Endothelial cell of umbilical vein (primary cell): Measurements from ENCODE around the gene BACH2. TPM values are rescaled to one million over a fixed set of nuclear protein-coding genes. Genes with fewer than 3 reads are reported as not detected.

Experiments used
- BruUV-seq: library from RNA; stranded (reverse); fragments of 400-500 nt; replicated peaks from 2 replicates; lab custom pipeline; 2021; lab: Mats Ljungman, UMichigan
- CTCF ChIA-PET: fragments of 300-600, 350-600 bp; sonication (Branson Sonifier 250); formaldehyde crosslinking; loops from one replicate; lab custom pipeline; 2021; ENCODE audit warnings: antibody characterized with exemption, inconsistent platforms; lab: Charles Lee
- POLR2A ChIA-PET: fragments of 300-600, 350-600 bp; sonication (Branson Sonifier 250); formaldehyde crosslinking; loops from one replicate; lab custom pipeline; 2021; ENCODE audit warnings: antibody characterized with exemption, inconsistent platforms; lab: Charles Lee
- DNase-seq: peaks from one replicate; pipeline ENCODE4 v3.0.0-alpha.2; 2011; ENCODE audit warnings: low read depth, low spot score
- FAIRE-seq: peaks from 2 replicates; lab custom pipeline; 2011; peaks lifted over from hg19 to GRCh38; lab: Jason Lieb, UNC
- H2AFZ ChIP-seq: 2 replicates; pipeline ENCODE4 v1.6.0; 2012; ENCODE audit warnings: low read depth, low read length, control low read depth, inconsistent platforms
- H3K27ac ChIP-seq: 2 replicates; pipeline ENCODE4 v1.5.1; 2011; ENCODE audit warnings: low read depth, mild to moderate bottlenecking, control low read depth, low read length, moderate library complexity; ENCODE audit not compliant: insufficient read depth
- H3K27me3 ChIP-seq, 2 experiments: 2 replicates each; pipeline versions ENCODE4 v1.6.0 to v1.6.1; 2011; ENCODE audit warnings: low read length in 2 of 2, mixed read lengths in 1 of 2; ENCODE audit not compliant: control insufficient read depth in 2 of 2, insufficient read depth in 2 of 2
- H3K36me3 ChIP-seq, 2 experiments: 2 replicates in 1 of 2; 3 replicates in 1 of 2; pipeline ENCODE4 v1.5.1; 2011; ENCODE audit warnings: low read length in 2 of 2, mild to moderate bottlenecking in 1 of 2, moderate library complexity in 1 of 2; ENCODE audit not compliant: control insufficient read depth in 2 of 2, insufficient read depth in 2 of 2; ENCODE audit errors: extremely low read depth in 1 of 2
- H3K4me1 ChIP-seq: 3 replicates; pipeline ENCODE4 v1.5.1; 2011; ENCODE audit warnings: mild to moderate bottlenecking, low read length; ENCODE audit not compliant: control insufficient read depth, insufficient read depth; ENCODE audit errors: extremely low read depth
- H3K4me2 ChIP-seq: 2 replicates; pipeline ENCODE4 v1.6.1; 2011; ENCODE audit warnings: low read length, control low read depth, mixed read lengths; ENCODE audit not compliant: insufficient read depth
- H3K4me3 ChIP-seq, 3 experiments: fragments of 200-600 bp in 1 of 3; sonication (generic), shearing (Covaris generic) in 1 of 3; replicated peaks in 1 of 3; 2 replicates each; pipeline ENCODE4 v1.5.1; 2011 to 2016; ENCODE audit warnings: control low read depth in 3 of 3, low read length in 3 of 3, mild to moderate bottlenecking in 2 of 3, inconsistent platforms in 1 of 3, low read depth in 1 of 3, moderate library complexity in 1 of 3; ENCODE audit not compliant: insufficient read depth in 1 of 3
- H3K79me2 ChIP-seq: 2 replicates; pipeline ENCODE4 v1.6.0; 2012; ENCODE audit warnings: low read length, inconsistent platforms; ENCODE audit not compliant: control insufficient read depth, insufficient read depth
- H3K9ac ChIP-seq: replicated peaks from 2 replicates; pipeline ENCODE3; 2011; ENCODE audit warnings: low read length, control low read depth; ENCODE audit not compliant: insufficient read depth; ENCODE audit errors: extremely low read depth
- H3K9me1 ChIP-seq: replicated peaks from 3 replicates; pipeline ENCODE4 v1.6.0; 2011; ENCODE audit warnings: mild to moderate bottlenecking, low read length; ENCODE audit not compliant: control insufficient read depth, insufficient read depth; ENCODE audit errors: extremely low read depth
- H3K9me3 ChIP-seq: replicated peaks from 2 replicates; pipeline ENCODE4 v1.5.1; 2012; ENCODE audit warnings: low read length, inconsistent platforms; ENCODE audit not compliant: control insufficient read depth, insufficient read depth
- H4K20me1 ChIP-seq: replicated peaks from 2 replicates; pipeline ENCODE3; 2011; ENCODE audit warnings: mild to moderate bottlenecking, low read length; ENCODE audit not compliant: control insufficient read depth, insufficient read depth; ENCODE audit errors: extremely low read depth
- EZH2 ChIP-seq: IDR thresholded peaks from 2 replicates; pipeline ENCODE4 v1.6.1; 2012; ENCODE audit warnings: borderline replicate concordance, low read depth, mild to moderate bottlenecking, moderate library complexity, low read length, inconsistent platforms; ENCODE audit not compliant: severe bottlenecking
- FOS ChIP-seq: IDR thresholded peaks from 2 replicates; pipeline ENCODE4 v1.6.1; 2011; ENCODE audit warnings: mild to moderate bottlenecking, low read length, moderate library complexity, borderline replicate concordance; ENCODE audit not compliant: insufficient read depth
- GATA2 ChIP-seq: IDR thresholded peaks from 2 replicates; pipeline ENCODE4 v1.7.0; 2011; ENCODE audit warnings: low read depth, mild to moderate bottlenecking, moderate library complexity, mixed read lengths, low read length; ENCODE audit not compliant: insufficient read length, insufficient read depth
- JUN ChIP-seq: IDR thresholded peaks from 2 replicates; pipeline ENCODE4 v1.6.1; 2011; ENCODE audit warnings: borderline replicate concordance, low read depth; ENCODE audit not compliant: insufficient read length, insufficient read depth
- MYC ChIP-seq: IDR thresholded peaks from one replicate; pipeline ENCODE4 v1.6.1; 2011; ENCODE audit warnings: mild to moderate bottlenecking, low read depth, low read length
- POLR2A ChIP-seq: IDR thresholded peaks from 2 replicates; pipeline ENCODE4 v1.6.1; 2012; ENCODE audit warnings: low read depth, mild to moderate bottlenecking, control low read depth, low read length
- POLR2AphosphoS5 ChIP-seq: IDR thresholded peaks from 2 replicates; pipeline ENCODE4 v1.6.1; 2012; ENCODE audit warnings: low read depth, mild to moderate bottlenecking, control low read depth, low read length, moderate library complexity; ENCODE audit not compliant: insufficient read depth
- dilution Hi-C: fragments of 300-500 bp; cut with MboI; formaldehyde crosslinking; loops from one replicate; pipeline ENCODE4 v1.15.0; 2019; ENCODE audit warnings: low sequenced_read_pairs; ENCODE audit not compliant: extremely low pct_ligation_motif_present
- intact Hi-C: fragments of 100-400 bp; cut with micrococcal nuclease; formaldehyde crosslinking; loops from one replicate; pipeline ENCODE4 v1.10.0; 2022
- polyA plus RNA-seq, 4 experiments: library from polyadenylated mRNA; depleted of rRNA in 3 of 4; stranded (reverse) in 3 of 4; unstranded in 1 of 4; fragments of >200 nt; gene quantifications; 2 replicates each; pipeline versions ENCODE4 v1.2.1 to v1.2.3, GENCODE V29; 2011 to 2012; ENCODE audit warnings: missing spikeins in 1 of 4
- total RNA-seq: library from RNA; stranded (reverse); gene quantifications from 2 replicates; pipeline ENCODE4 v1.2.3, GENCODE V29; 2021
- TF ChIP-seq, protein P1 (sequence below), 2 donors: IDR thresholded peaks; 1 replicate in 1 of 2; 2 replicates in 1 of 2; pipeline ENCODE4 v1.5.1; 2011; ENCODE audit warnings: low read length in 2 of 2, mild to moderate bottlenecking in 2 of 2, moderate library complexity in 2 of 2, control low read depth in 1 of 2, inconsistent platforms in 1 of 2, low read depth in 1 of 2; ENCODE audit not compliant: insufficient read depth in 1 of 2; ENCODE audit errors: extremely low read depth in 1 of 2
- TF ChIP-seq, protein P2 (sequence below): IDR thresholded peaks from 2 replicates; pipeline ENCODE4 v1.6.1; 2011; ENCODE audit not compliant: insufficient read depth, insufficient read length

BACH2 gene
- total and polyA plus RNA-seq, 2 donors (not counting 3 experiments of a cell fraction or from before 2014, with no cell fraction given): 1.7 to 5.6 TPM

DNA sequence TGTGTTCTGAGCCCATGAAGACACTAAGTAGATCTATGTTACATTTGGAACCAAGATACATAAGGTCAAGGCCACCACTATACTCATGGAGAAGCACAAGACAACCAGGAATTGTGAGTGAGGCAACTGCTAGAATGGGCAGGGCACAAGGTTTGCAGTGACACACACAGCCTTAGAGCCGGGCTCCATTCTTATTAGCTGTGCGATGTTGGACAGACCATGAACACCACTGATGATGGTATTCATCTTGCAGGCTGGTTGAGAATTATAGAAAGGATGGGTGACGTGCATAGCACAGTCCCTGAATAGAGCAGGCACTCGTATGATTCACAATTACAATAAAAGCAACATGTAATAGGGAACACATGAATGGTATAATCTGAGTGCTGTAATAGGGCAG lies 229.9 kb downstream of the BACH2 start:
- FAIRE-seq: no peak
- Histone ChIP-seq H3K4me2 (no peak overlapping the region), H3K9me3 (no peaks in the 10 kb centered on the region), H3K27ac (no peak overlapping the region), H2AFZ (no peak overlapping the region), H3K27me3 (peaks cover 0 to 2% of the 10 kb centered on the region in 2 experiments), H4K20me1 (no peaks in the 10 kb centered on the region), H3K36me3 (no peaks in the 10 kb centered on the region), H3K9ac (no peak overlapping the region), H3K4me3 (no peak overlapping the region), H3K79me2 (no peaks in the 10 kb centered on the region), H3K9me1 (no peaks in the 10 kb centered on the region), H3K4me1 (peaks cover 4% of the 10 kb centered on the region)
- DNase-seq: no peak
- BruUV-seq: no TSS peak
- intact Hi-C loops (no loop called here), dilution Hi-C loops (no loop called here)
- ChIA-PET CTCF (no interaction called here), POLR2A (no interaction called here)
- TF ChIP-seq MYC (no peak), POLR2AphosphoS5 (no peak), FOS (no peak), JUN (no peak), EZH2 (no peak), GATA2 (no peak), POLR2A (no peak)
- TF ChIP-seq, protein P1, sequence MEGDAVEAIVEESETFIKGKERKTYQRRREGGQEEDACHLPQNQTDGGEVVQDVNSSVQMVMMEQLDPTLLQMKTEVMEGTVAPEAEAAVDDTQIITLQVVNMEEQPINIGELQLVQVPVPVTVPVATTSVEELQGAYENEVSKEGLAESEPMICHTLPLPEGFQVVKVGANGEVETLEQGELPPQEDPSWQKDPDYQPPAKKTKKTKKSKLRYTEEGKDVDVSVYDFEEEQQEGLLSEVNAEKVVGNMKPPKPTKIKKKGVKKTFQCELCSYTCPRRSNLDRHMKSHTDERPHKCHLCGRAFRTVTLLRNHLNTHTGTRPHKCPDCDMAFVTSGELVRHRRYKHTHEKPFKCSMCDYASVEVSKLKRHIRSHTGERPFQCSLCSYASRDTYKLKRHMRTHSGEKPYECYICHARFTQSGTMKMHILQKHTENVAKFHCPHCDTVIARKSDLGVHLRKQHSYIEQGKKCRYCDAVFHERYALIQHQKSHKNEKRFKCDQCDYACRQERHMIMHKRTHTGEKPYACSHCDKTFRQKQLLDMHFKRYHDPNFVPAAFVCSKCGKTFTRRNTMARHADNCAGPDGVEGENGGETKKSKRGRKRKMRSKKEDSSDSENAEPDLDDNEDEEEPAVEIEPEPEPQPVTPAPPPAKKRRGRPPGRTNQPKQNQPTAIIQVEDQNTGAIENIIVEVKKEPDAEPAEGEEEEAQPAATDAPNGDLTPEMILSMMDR (IDR thresholded peaks at IDR 0.05; ENCODE audit: extremely low read depth in 1 of 2, insufficient read depth in 1 of 2, low read depth in 1 of 2, low read length in 2 of 2): no peak
- TF ChIP-seq, protein P2, sequence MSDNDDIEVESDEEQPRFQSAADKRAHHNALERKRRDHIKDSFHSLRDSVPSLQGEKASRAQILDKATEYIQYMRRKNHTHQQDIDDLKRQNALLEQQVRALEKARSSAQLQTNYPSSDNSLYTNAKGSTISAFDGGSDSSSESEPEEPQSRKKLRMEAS: no peak
